Measurements from ENCODE around the gene CRISPLD2.
"Not testable (repeated sequence)": the region's sequence is repeated elsewhere in the genome, so short reads cannot be mapped to it uniquely, and the experiment has no call there.

The CRISPLD2 gene

GRCh38 chr16:84840687-84841627 lies 21.2 kb downstream of the CRISPLD2 start:
- no peak for DNase-seq (ENCODE audit: low spot score)

GRCh38 chr16:84841787-84842300 lies 22.1 kb downstream of the CRISPLD2 start:
- DNase-seq (ENCODE audit: low spot score) = no peak

GRCh38 chr16:84842516-84843148 lies 22.8 kb downstream of the CRISPLD2 start:
- DNase-seq (ENCODE audit: low spot score) = no peak

- DNase-seq (ENCODE audit: low spot score) = no peak
Measured at GRCh38 chr16:84843149-84844048, 23.6 kb downstream of the CRISPLD2 start.

GRCh38 chr16:84844049-84844350 lies 24.2 kb downstream of the CRISPLD2 start:
- DNase-seq (ENCODE audit: low spot score) = no peak

GRCh38 chr16:84844559-84845495 lies 25.0 kb downstream of the CRISPLD2 start:
- DNase-seq (ENCODE audit: low spot score) = no peak

GRCh38 chr16:84845496-84846002 lies 25.8 kb downstream of the CRISPLD2 start:
- no peak for DNase-seq (ENCODE audit: low spot score)

- DNase-seq (ENCODE audit: low spot score) = no peak
Measured at GRCh38 chr16:84847564-84848355, 28.0 kb downstream of the CRISPLD2 start.

GRCh38 chr16:84848986-84849634 lies 29.3 kb downstream of the CRISPLD2 start:
- no peak for DNase-seq (ENCODE audit: low spot score)

- no peak for DNase-seq (ENCODE audit: low spot score)
Measured at GRCh38 chr16:84849751-84850150, 30.0 kb downstream of the CRISPLD2 start.

GRCh38 chr16:84850714-84851113 lies 30.9 kb downstream of the CRISPLD2 start:
- DNase-seq (ENCODE audit: low spot score) = no peak

GRCh38 chr16:84851192-84852127 lies 31.7 kb downstream of the CRISPLD2 start:
- DNase-seq (ENCODE audit: low spot score) = peak; percentile 74

GRCh38 chr16:84853534-84853933 lies 33.7 kb downstream of the CRISPLD2 start:
- no peak for DNase-seq (ENCODE audit: low spot score)

GRCh38 chr16:84854759-84855158 lies 35.0 kb downstream of the CRISPLD2 start:
- no peak for DNase-seq (ENCODE audit: low spot score)

- DNase-seq (ENCODE audit: low spot score) = not testable (repeated sequence)
Measured at GRCh38 chr16:84855435-84856202, 35.8 kb downstream of the CRISPLD2 start.

- DNase-seq (ENCODE audit: low spot score) = not testable (repeated sequence)
Measured at GRCh38 chr16:84856203-84856581, 36.4 kb downstream of the CRISPLD2 start.

GRCh38 chr16:84856811-84857210 lies 37.0 kb downstream of the CRISPLD2 start:
- DNase-seq (ENCODE audit: low spot score) = not testable (repeated sequence)

GRCh38 chr16:84859681-84860080 lies 39.9 kb downstream of the CRISPLD2 start:
- DNase-seq (ENCODE audit: low spot score) = no peak

Data from HuH-7 (cell line).